Measurements from ENCODE around the gene HSF2BP.
"Not testable (repeated sequence)": the region's sequence is repeated elsewhere in the genome, so short reads cannot be mapped to it uniquely, and the experiment has no call there.

HSF2BP gene

GRCh38 chr21:43699933-43700599, 40.8 kb upstream of the HSF2BP start:
- no peak for TF ChIP-seq CTCF (IDR thresholded peaks at IDR 0.05; ENCODE audit: low read depth, low read length, missing control alignments)
- no peak overlapping the region for H3K4me3 ChIP-seq (replicated peaks; ENCODE audit: low read depth, low read length)
- DNase-seq (ENCODE audit: extremely low read depth, low read depth), result no peak

GRCh38 chr21:43699492-43699777, 40.1 kb upstream of the HSF2BP start:
- DNase-seq (ENCODE audit: extremely low read depth, low read depth); H3K4me3 ChIP-seq (replicated peaks; ENCODE audit: low read depth, low read length): not testable (repeated sequence)

- no peak overlapping the region for H3K4me3 ChIP-seq (replicated peaks; ENCODE audit: low read depth, low read length)
- TF ChIP-seq CTCF (IDR thresholded peaks at IDR 0.05; ENCODE audit: low read depth, low read length, missing control alignments), result no peak
- no peak for DNase-seq (ENCODE audit: extremely low read depth, low read depth)
Measured at GRCh38 chr21:43697758-43698643, 38.7 kb upstream of the HSF2BP start.

- DNase-seq (ENCODE audit: extremely low read depth, low read depth), result no peak
- TF ChIP-seq CTCF (IDR thresholded peaks at IDR 0.05; ENCODE audit: low read depth, low read length, missing control alignments), result no peak
Measured at GRCh38 chr21:43696214-43696613, 36.9 kb upstream of the HSF2BP start.

GRCh38 chr21:43694437-43695079, 35.3 kb upstream of the HSF2BP start:
- H3K4me3 ChIP-seq (replicated peaks; ENCODE audit: low read depth, low read length), result no peak overlapping the region
- no peak for DNase-seq (ENCODE audit: extremely low read depth, low read depth)
- TF ChIP-seq CTCF (IDR thresholded peaks at IDR 0.05; ENCODE audit: low read depth, low read length, missing control alignments), result no peak

More at GRCh38 chr21:43696214-43696613, 36.9 kb upstream of the HSF2BP start:
- H3K4me3 ChIP-seq (replicated peaks; ENCODE audit: low read depth, low read length), result no peak overlapping the region

- H3K4me3 ChIP-seq (replicated peaks; ENCODE audit: low read depth, low read length), result no peak overlapping the region
- TF ChIP-seq CTCF (IDR thresholded peaks at IDR 0.05; ENCODE audit: low read depth, low read length, missing control alignments), result no peak
- DNase-seq (ENCODE audit: extremely low read depth, low read depth), result no peak
Measured at GRCh38 chr21:43693981-43694380, 34.7 kb upstream of the HSF2BP start.

- TF ChIP-seq CTCF (IDR thresholded peaks at IDR 0.05; ENCODE audit: low read depth, low read length, missing control alignments), result no peak
- DNase-seq (ENCODE audit: extremely low read depth, low read depth), result no peak
- no peak overlapping the region for H3K4me3 ChIP-seq (replicated peaks; ENCODE audit: low read depth, low read length)
Measured at GRCh38 chr21:43692949-43693348, 33.7 kb upstream of the HSF2BP start.

Data from HFF-Myc (cell line).